ENCODE data around the gene ATN1.

- TF ChIP-seq CTCF (IDR thresholded peaks at IDR 0.05) (no peak), POLR2AphosphoS5 (IDR thresholded peaks at IDR 0.05) (no peak), POLR2A (IDR thresholded peaks at IDR 0.05) (no peak)
These were observed 11.1 kb upstream of the ATN1 start for GRCh38 chr12:6916426-6917200.

Measured in prostate gland (tissue), 2 donors.